Liver (tissue), 9 donors: ENCODE data around the gene CDH16. TPM values are rescaled to one million over a fixed set of nuclear protein-coding genes. Genes with fewer than 3 reads are reported as not detected.

Experiments used
- DNase-seq: peaks from one replicate; pipeline ENCODE4 v3.0.0-alpha.2; 2017; ENCODE audit warnings: low spot score
- H3K27ac ChIP-seq, 2 donors: one replicate each; pipeline ENCODE4 v1.7.0; 2013; ENCODE audit warnings: inconsistent platforms in 2 of 2, low read length in 2 of 2, control low read depth in 1 of 2, low read depth in 1 of 2, mild to moderate bottlenecking in 1 of 2
- H3K27me3 ChIP-seq, 4 donors: one replicate each; pipeline versions ENCODE4 v1.6.1 to v1.7.0; 2013; ENCODE audit warnings: low read length in 3 of 4, inconsistent platforms in 1 of 4, mild to moderate bottlenecking in 1 of 4, moderate library complexity in 1 of 4; ENCODE audit not compliant: control insufficient read depth in 4 of 4, insufficient read depth in 4 of 4
- H3K36me3 ChIP-seq, 4 donors: one replicate each; pipeline versions ENCODE4 v1.6.1 to v1.7.0; 2013; ENCODE audit warnings: low read length in 3 of 4, mild to moderate bottlenecking in 3 of 4, low read depth in 1 of 4, moderate library complexity in 1 of 4; ENCODE audit not compliant: control insufficient read depth in 4 of 4, insufficient read depth in 3 of 4
- H3K4me1 ChIP-seq, 4 donors: one replicate each; pipeline versions ENCODE4 v1.6.1 to v1.7.0; 2013; ENCODE audit warnings: low read length in 3 of 4, mild to moderate bottlenecking in 3 of 4, moderate library complexity in 1 of 4; ENCODE audit not compliant: control insufficient read depth in 4 of 4, insufficient read depth in 4 of 4
- H3K4me3 ChIP-seq, 3 donors: one replicate each; pipeline versions ENCODE4 v1.6.1 to v1.7.0; 2013; ENCODE audit warnings: low read length in 3 of 3, control low read depth in 1 of 3, low read depth in 1 of 3, mild to moderate bottlenecking in 1 of 3
- H3K9ac ChIP-seq, 2 donors: one replicate each; pipeline ENCODE4 v1.7.0; 2013; ENCODE audit warnings: low read length in 2 of 2, mild to moderate bottlenecking in 2 of 2, moderate library complexity in 2 of 2, control low read depth in 1 of 2, low read depth in 1 of 2
- H3K9me3 ChIP-seq, 4 donors: one replicate each; pipeline versions ENCODE4 v1.6.1 to v1.7.0; 2013; ENCODE audit warnings: low read length in 3 of 4; ENCODE audit not compliant: control insufficient read depth in 4 of 4
- EGR1 ChIP-seq, 2 donors: IDR thresholded peaks; 2 replicates each; pipeline ENCODE4 v1.6.1; 2016 to 2018; ENCODE audit warnings: antibody characterized with exemption in 2 of 2, low read depth in 2 of 2
- FOXA1 ChIP-seq: IDR thresholded peaks from 2 replicates; pipeline ENCODE4 v1.6.1; 2016; ENCODE audit warnings: antibody characterized with exemption
- JUND ChIP-seq, 2 donors: IDR thresholded peaks; 2 replicates each; pipeline ENCODE4 v1.6.1; 2016; ENCODE audit warnings: antibody characterized with exemption in 2 of 2
- NR2F2 ChIP-seq: IDR thresholded peaks from 2 replicates; pipeline ENCODE4 v1.6.1; 2016; ENCODE audit warnings: antibody characterized with exemption
- SP1 ChIP-seq: IDR thresholded peaks from 2 replicates; pipeline ENCODE4 v1.6.1; 2018; ENCODE audit warnings: antibody characterized with exemption, mild to moderate bottlenecking
- TAF1 ChIP-seq: conservative IDR thresholded peaks from 2 replicates; pipeline ENCODE4 v1.6.1; 2016; ENCODE audit warnings: antibody characterized with exemption, mild to moderate bottlenecking
- WGBS: extraction: QIAGEN DNeasy Blood & Tissue Kit; methylation state at CpG from one replicate; pipeline ENCODE4 v1.1.7; 2013; 5-methylcytosine and 5-hydroxymethylcytosine counted together
- polyA plus RNA-seq, 2 donors: library from polyadenylated mRNA; stranded (reverse) in 1 of 2; unstranded in 1 of 2; fragments of 200-250 nt in 1 of 2; fragments of >200 nt in 1 of 2; fragmentation: Nextera tagmentation in 1 of 2; extraction: Ambion mirVana in 1 of 2; gene quantifications; one replicate each; pipeline versions ENCODE4 v1.2.1 to v1.2.3, GENCODE V29; 2013 to 2015
- total RNA-seq, 2 donors: library from RNA; depleted of rRNA; stranded (reverse); fragments of >200 nt; gene quantifications; one replicate each; pipeline ENCODE4 v1.2.3, GENCODE V29; 2014
- TF ChIP-seq, protein P1 (sequence below): IDR thresholded peaks from 2 replicates; pipeline ENCODE4 v1.6.1; 2016; ENCODE audit warnings: antibody characterized with exemption, mild to moderate bottlenecking
- TF ChIP-seq, protein P2 (sequence below): IDR thresholded peaks from 2 replicates; pipeline ENCODE4 v1.6.1; 2016; ENCODE audit warnings: antibody characterized with exemption
- TF ChIP-seq, protein P3 (sequence below): fragments of 150-350 bp; IDR thresholded peaks from 2 replicates; pipeline ENCODE4 v1.5.1; 2017; ENCODE audit warnings: improper control_type of control experiment, low read depth, low read length; ENCODE audit not compliant: missing input control
- TF ChIP-seq, protein P4 (sequence below): IDR thresholded peaks from 2 replicates; pipeline ENCODE4 v1.6.1; 2016; ENCODE audit warnings: antibody characterized with exemption
- donor health status: healthy.
- donor health status: healthy.
- donor health status: healthy.
- donor health status: healthy.
- donor health status: healthy.

Gene CDH16
- total and polyA plus RNA-seq, 4 donors, result 0.56 TPM; not detected in 3

DNA sequence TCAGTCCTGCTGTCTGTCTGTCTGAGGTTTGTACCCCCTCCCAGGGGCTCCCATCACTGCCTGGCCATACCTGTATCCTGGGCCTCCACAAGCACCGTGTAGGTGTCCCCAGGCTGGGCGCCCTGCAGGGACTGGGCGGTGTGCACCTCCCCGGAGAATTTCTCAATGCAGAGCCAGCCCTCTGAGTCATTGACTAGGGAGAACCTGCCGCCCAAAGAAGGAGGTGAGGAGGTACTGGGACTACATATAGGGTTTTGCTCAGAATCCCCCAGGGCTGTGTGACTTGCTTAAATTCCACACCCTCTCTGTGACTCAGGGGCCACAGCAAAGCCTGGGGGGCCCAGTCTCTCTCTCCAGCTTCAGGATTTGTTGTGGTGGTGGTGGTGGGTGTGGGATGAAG, 7.6 kb downstream of the CDH16 start (continued):
- TF ChIP-seq, protein P1, sequence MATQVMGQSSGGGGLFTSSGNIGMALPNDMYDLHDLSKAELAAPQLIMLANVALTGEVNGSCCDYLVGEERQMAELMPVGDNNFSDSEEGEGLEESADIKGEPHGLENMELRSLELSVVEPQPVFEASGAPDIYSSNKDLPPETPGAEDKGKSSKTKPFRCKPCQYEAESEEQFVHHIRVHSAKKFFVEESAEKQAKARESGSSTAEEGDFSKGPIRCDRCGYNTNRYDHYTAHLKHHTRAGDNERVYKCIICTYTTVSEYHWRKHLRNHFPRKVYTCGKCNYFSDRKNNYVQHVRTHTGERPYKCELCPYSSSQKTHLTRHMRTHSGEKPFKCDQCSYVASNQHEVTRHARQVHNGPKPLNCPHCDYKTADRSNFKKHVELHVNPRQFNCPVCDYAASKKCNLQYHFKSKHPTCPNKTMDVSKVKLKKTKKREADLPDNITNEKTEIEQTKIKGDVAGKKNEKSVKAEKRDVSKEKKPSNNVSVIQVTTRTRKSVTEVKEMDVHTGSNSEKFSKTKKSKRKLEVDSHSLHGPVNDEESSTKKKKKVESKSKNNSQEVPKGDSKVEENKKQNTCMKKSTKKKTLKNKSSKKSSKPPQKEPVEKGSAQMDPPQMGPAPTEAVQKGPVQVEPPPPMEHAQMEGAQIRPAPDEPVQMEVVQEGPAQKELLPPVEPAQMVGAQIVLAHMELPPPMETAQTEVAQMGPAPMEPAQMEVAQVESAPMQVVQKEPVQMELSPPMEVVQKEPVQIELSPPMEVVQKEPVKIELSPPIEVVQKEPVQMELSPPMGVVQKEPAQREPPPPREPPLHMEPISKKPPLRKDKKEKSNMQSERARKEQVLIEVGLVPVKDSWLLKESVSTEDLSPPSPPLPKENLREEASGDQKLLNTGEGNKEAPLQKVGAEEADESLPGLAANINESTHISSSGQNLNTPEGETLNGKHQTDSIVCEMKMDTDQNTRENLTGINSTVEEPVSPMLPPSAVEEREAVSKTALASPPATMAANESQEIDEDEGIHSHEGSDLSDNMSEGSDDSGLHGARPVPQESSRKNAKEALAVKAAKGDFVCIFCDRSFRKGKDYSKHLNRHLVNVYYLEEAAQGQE, result no peak

DNA sequence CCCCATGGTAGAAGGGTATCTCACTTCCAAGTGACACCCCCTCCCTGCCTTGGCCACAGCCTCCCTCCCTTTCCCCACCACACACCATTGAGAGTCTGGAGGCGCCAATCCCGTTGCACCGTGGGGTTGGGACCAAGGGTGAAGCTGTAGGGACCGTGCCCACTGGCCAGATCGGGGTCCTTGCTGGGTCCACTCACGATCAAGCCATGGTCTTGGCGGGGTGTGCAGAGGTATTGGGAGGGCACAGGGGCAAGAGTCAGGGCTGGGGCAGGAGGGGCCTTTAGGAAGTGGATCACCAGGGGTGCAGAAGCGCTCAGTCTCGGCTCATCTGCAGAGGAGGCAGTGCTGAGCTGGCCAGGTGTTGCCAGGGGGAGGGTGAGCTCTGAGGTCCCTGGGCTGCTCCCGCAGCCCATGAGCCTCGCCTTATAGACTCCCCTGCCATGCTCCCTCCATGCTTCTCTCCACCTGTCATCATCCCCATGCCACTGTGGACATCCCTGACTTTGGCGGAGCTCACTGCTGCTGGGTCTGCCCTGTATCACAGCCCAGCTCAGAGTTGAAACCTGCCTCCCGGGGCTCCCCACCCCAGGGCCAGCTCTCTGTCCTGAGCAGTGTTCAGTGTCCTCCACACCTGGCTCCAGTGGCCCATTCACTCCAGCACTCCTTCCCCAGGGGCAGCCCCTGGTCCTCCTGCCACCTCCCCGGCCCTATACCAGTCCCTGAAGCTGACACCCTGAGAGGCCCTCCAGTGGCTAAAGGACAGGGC, 8.3 kb downstream of the CDH16 start:
- Histone ChIP-seq H3K36me3 (no peaks in the 10 kb centered on the region), H3K4me1 (no peaks in the 10 kb centered on the region), H3K9me3 (no peaks in the 10 kb centered on the region), H3K9ac (no peak overlapping the region), H3K4me3 (no peak overlapping the region), H3K27ac (no peak overlapping the region), H3K27me3 (no peaks in the 10 kb centered on the region)
- no peak for DNase-seq
- TF ChIP-seq JUND (IDR thresholded peaks at IDR 0.05) (no peak), EGR1 (IDR thresholded peaks at IDR 0.05; ENCODE audit: low read depth in 2 of 2) (no peak), NR2F2 (no peak), SP1 (no peak), FOXA1 (no peak), TAF1 (no peak)
- TF ChIP-seq, protein P1, result no peak
- TF ChIP-seq, protein P2, sequence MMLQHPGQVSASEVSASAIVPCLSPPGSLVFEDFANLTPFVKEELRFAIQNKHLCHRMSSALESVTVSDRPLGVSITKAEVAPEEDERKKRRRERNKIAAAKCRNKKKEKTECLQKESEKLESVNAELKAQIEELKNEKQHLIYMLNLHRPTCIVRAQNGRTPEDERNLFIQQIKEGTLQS, result no peak
- TF ChIP-seq, protein P3, sequence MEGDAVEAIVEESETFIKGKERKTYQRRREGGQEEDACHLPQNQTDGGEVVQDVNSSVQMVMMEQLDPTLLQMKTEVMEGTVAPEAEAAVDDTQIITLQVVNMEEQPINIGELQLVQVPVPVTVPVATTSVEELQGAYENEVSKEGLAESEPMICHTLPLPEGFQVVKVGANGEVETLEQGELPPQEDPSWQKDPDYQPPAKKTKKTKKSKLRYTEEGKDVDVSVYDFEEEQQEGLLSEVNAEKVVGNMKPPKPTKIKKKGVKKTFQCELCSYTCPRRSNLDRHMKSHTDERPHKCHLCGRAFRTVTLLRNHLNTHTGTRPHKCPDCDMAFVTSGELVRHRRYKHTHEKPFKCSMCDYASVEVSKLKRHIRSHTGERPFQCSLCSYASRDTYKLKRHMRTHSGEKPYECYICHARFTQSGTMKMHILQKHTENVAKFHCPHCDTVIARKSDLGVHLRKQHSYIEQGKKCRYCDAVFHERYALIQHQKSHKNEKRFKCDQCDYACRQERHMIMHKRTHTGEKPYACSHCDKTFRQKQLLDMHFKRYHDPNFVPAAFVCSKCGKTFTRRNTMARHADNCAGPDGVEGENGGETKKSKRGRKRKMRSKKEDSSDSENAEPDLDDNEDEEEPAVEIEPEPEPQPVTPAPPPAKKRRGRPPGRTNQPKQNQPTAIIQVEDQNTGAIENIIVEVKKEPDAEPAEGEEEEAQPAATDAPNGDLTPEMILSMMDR, result no peak
- TF ChIP-seq, protein P4, sequence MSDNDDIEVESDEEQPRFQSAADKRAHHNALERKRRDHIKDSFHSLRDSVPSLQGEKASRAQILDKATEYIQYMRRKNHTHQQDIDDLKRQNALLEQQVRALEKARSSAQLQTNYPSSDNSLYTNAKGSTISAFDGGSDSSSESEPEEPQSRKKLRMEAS, result no peak
- WGBS, result 84% methylated on average over 14 of the region's 14 CpGs
